ENCODE results near the gene TCERG1L. TPM values are rescaled to one million over a fixed set of nuclear protein-coding genes. Genes with fewer than 3 reads are reported as not detected.

TCERG1L gene
- total and polyA plus RNA-seq, 3 experiments from 2014 or later: 0.07 to 0.93 (median 0.68) TPM

- no peak overlapping the region for H3K4me3 Mint-ChIP-seq
- Histone ChIP-seq H3K4me1 (ENCODE audit: insufficient read depth, low read length) (no peaks in the 10 kb centered on the region), H3K4me3 (ENCODE audit: low read length) (no peak overlapping the region), H3K27ac (ENCODE audit: low read depth, low read length) (no peak overlapping the region), H3K9me3 (ENCODE audit: low read length) (no peaks in the 10 kb centered on the region), H3K27me3 (ENCODE audit: insufficient read depth, low read length, poor library complexity, severe bottlenecking) (no peaks in the 10 kb centered on the region), H3K36me3 (ENCODE audit: insufficient read depth, low read length) (no peaks in the 10 kb centered on the region)
- CTCF ChIA-PET: no interaction called here
- H3K36me3 Mint-ChIP-seq: no peaks in the 10 kb centered on the region
- peaks cover 0 to 2% (median 0%) of the 10 kb centered on the region in 5 donors for H3K9me3 Mint-ChIP-seq
- DNase-seq: no peak
- no peak overlapping the region for H3K27ac Mint-ChIP-seq
- H3K4me1 Mint-ChIP-seq: no peaks in the 10 kb centered on the region
- POLR2A ChIA-PET: no interaction called here
- H3K27me3 Mint-ChIP-seq: no peaks in the 10 kb centered on the region
Measured at GRCh38 chr10:131174211-131174565, 137.3 kb downstream of the TCERG1L start.

- Mint-ChIP-seq H3K4me1 (no peaks in the 10 kb centered on the region), H3K4me3 (no peak overlapping the region), H3K27ac (no peak overlapping the region), H3K27me3 (no peaks in the 10 kb centered on the region), H3K9me3 (peaks cover 0 to 2% (median 0%) of the 10 kb centered on the region in 5 donors), H3K36me3 (no peaks in the 10 kb centered on the region)
- no peaks in the 10 kb centered on the region for H3K4me1 ChIP-seq (ENCODE audit: insufficient read depth, low read length)
- H3K9me3 ChIP-seq (ENCODE audit: low read length): no peaks in the 10 kb centered on the region
- POLR2A ChIA-PET: no interaction called here
- H3K27me3 ChIP-seq (ENCODE audit: insufficient read depth, low read length, poor library complexity, severe bottlenecking): no peaks in the 10 kb centered on the region
- no peaks in the 10 kb centered on the region for H3K36me3 ChIP-seq (ENCODE audit: insufficient read depth, low read length)
- H3K4me3 ChIP-seq (ENCODE audit: low read length): no peak overlapping the region
- CTCF ChIA-PET: no interaction called here
- no peak overlapping the region for H3K27ac ChIP-seq (ENCODE audit: low read depth, low read length)
- DNase-seq: no peak
Measured at GRCh38 chr10:131173484-131174210, 137.9 kb downstream of the TCERG1L start.

GRCh38 chr10:131172433-131172832, 139.1 kb downstream of the TCERG1L start:
- Histone ChIP-seq H3K9me3 (ENCODE audit: low read length) (no peaks in the 10 kb centered on the region), H3K36me3 (ENCODE audit: insufficient read depth, low read length) (no peaks in the 10 kb centered on the region), H3K4me1 (ENCODE audit: insufficient read depth, low read length) (no peaks in the 10 kb centered on the region), H3K27ac (ENCODE audit: low read depth, low read length) (no peak overlapping the region), H3K27me3 (ENCODE audit: insufficient read depth, low read length, poor library complexity, severe bottlenecking) (no peaks in the 10 kb centered on the region), H3K4me3 (ENCODE audit: low read length) (no peak overlapping the region)
- Mint-ChIP-seq H3K27me3 (no peaks in the 10 kb centered on the region), H3K4me1 (no peaks in the 10 kb centered on the region), H3K27ac (no peak overlapping the region), H3K9me3 (peaks cover 0 to 2% (median 0%) of the 10 kb centered on the region in 5 donors), H3K4me3 (no peak overlapping the region), H3K36me3 (no peaks in the 10 kb centered on the region)
- DNase-seq: no peak
- ChIA-PET POLR2A (no interaction called here), CTCF (no interaction called here)

GRCh38 chr10:131169146-131169545, 142.4 kb downstream of the TCERG1L start:
- CTCF ChIA-PET: no interaction called here
- POLR2A ChIA-PET: no interaction called here
- H3K27ac Mint-ChIP-seq: no peak overlapping the region
- no peak overlapping the region for H3K4me3 Mint-ChIP-seq
- Histone ChIP-seq H3K27me3 (ENCODE audit: insufficient read depth, low read length, poor library complexity, severe bottlenecking) (no peaks in the 10 kb centered on the region), H3K4me3 (ENCODE audit: low read length) (no peak overlapping the region), H3K4me1 (ENCODE audit: insufficient read depth, low read length) (no peaks in the 10 kb centered on the region), H3K9me3 (ENCODE audit: low read length) (no peaks in the 10 kb centered on the region), H3K36me3 (ENCODE audit: insufficient read depth, low read length) (no peaks in the 10 kb centered on the region), H3K27ac (ENCODE audit: low read depth, low read length) (no peak overlapping the region)
- H3K9me3 Mint-ChIP-seq: peaks cover 0 to 2% (median 0%) of the 10 kb centered on the region in 5 donors
- no peaks in the 10 kb centered on the region for H3K36me3 Mint-ChIP-seq
- DNase-seq: no peak
- no peaks in the 10 kb centered on the region for H3K4me1 Mint-ChIP-seq
- H3K27me3 Mint-ChIP-seq: no peaks in the 10 kb centered on the region

- no peaks in the 10 kb centered on the region for H3K36me3 Mint-ChIP-seq
- no peaks in the 10 kb centered on the region for H3K27me3 ChIP-seq (ENCODE audit: insufficient read depth, low read length, poor library complexity, severe bottlenecking)
- H3K27ac ChIP-seq (ENCODE audit: low read depth, low read length): no peak overlapping the region
- H3K9me3 ChIP-seq (ENCODE audit: low read length): no peaks in the 10 kb centered on the region
- H3K36me3 ChIP-seq (ENCODE audit: insufficient read depth, low read length): no peaks in the 10 kb centered on the region
- H3K9me3 Mint-ChIP-seq: peaks cover 0 to 2% (median 0%) of the 10 kb centered on the region in 5 donors
- ChIA-PET POLR2A (no interaction called here), CTCF (no interaction called here)
- H3K4me3 Mint-ChIP-seq: no peak overlapping the region
- no peaks in the 10 kb centered on the region for H3K4me1 ChIP-seq (ENCODE audit: insufficient read depth, low read length)
- no peak for DNase-seq
- no peaks in the 10 kb centered on the region for H3K4me1 Mint-ChIP-seq
- no peaks in the 10 kb centered on the region for H3K27me3 Mint-ChIP-seq
- no peak overlapping the region for H3K27ac Mint-ChIP-seq
- no peak overlapping the region for H3K4me3 ChIP-seq (ENCODE audit: low read length)
Measured at GRCh38 chr10:131168238-131168875, 143.2 kb downstream of the TCERG1L start.

GRCh38 chr10:131167036-131167860, 144.3 kb downstream of the TCERG1L start:
- POLR2A ChIA-PET: no interaction called here
- H3K4me1 Mint-ChIP-seq: no peaks in the 10 kb centered on the region

GRCh38 chr10:131166486-131166885, 145.0 kb downstream of the TCERG1L start:
- Mint-ChIP-seq H3K9me3 (peaks cover 0 to 2% (median 0%) of the 10 kb centered on the region in 5 donors), H3K4me3 (no peak overlapping the region), H3K27me3 (no peaks in the 10 kb centered on the region), H3K27ac (no peak overlapping the region), H3K36me3 (no peaks in the 10 kb centered on the region), H3K4me1 (no peaks in the 10 kb centered on the region)
- Histone ChIP-seq H3K9me3 (ENCODE audit: low read length) (no peaks in the 10 kb centered on the region), H3K4me3 (ENCODE audit: low read length) (no peak overlapping the region), H3K27ac (ENCODE audit: low read depth, low read length) (no peak overlapping the region), H3K27me3 (ENCODE audit: insufficient read depth, low read length, poor library complexity, severe bottlenecking) (no peaks in the 10 kb centered on the region), H3K36me3 (ENCODE audit: insufficient read depth, low read length) (no peaks in the 10 kb centered on the region), H3K4me1 (ENCODE audit: insufficient read depth, low read length) (no peaks in the 10 kb centered on the region)
- CTCF ChIA-PET: no interaction called here
- POLR2A ChIA-PET: no interaction called here
- no peak for DNase-seq

More at GRCh38 chr10:131167036-131167860, 144.3 kb downstream of the TCERG1L start:
- no peaks in the 10 kb centered on the region for H3K27me3 ChIP-seq (ENCODE audit: insufficient read depth, low read length, poor library complexity, severe bottlenecking)
- CTCF ChIA-PET: no interaction called here
- H3K27ac ChIP-seq (ENCODE audit: low read depth, low read length): no peak overlapping the region
- H3K4me1 ChIP-seq (ENCODE audit: insufficient read depth, low read length): no peaks in the 10 kb centered on the region
- Mint-ChIP-seq H3K27ac (no peak overlapping the region), H3K27me3 (no peaks in the 10 kb centered on the region), H3K36me3 (no peaks in the 10 kb centered on the region), H3K9me3 (peaks cover 0 to 2% (median 0%) of the 10 kb centered on the region in 5 donors), H3K4me3 (no peak overlapping the region)
- DNase-seq: no peak
- no peak overlapping the region for H3K4me3 ChIP-seq (ENCODE audit: low read length)
- no peaks in the 10 kb centered on the region for H3K36me3 ChIP-seq (ENCODE audit: insufficient read depth, low read length)
- H3K9me3 ChIP-seq (ENCODE audit: low read length): no peaks in the 10 kb centered on the region

GRCh38 chr10:131165092-131165491, 146.4 kb downstream of the TCERG1L start:
- Histone ChIP-seq H3K36me3 (ENCODE audit: insufficient read depth, low read length) (no peaks in the 10 kb centered on the region), H3K4me1 (ENCODE audit: insufficient read depth, low read length) (no peaks in the 10 kb centered on the region), H3K9me3 (ENCODE audit: low read length) (no peaks in the 10 kb centered on the region), H3K27ac (ENCODE audit: low read depth, low read length) (no peak overlapping the region), H3K27me3 (ENCODE audit: insufficient read depth, low read length, poor library complexity, severe bottlenecking) (no peaks in the 10 kb centered on the region), H3K4me3 (ENCODE audit: low read length) (no peak overlapping the region)
- Mint-ChIP-seq H3K27ac (no peak overlapping the region), H3K27me3 (no peaks in the 10 kb centered on the region), H3K4me3 (no peak overlapping the region), H3K36me3 (no peaks in the 10 kb centered on the region), H3K9me3 (no peaks in the 10 kb centered on the region), H3K4me1 (no peaks in the 10 kb centered on the region)
- CTCF ChIA-PET: no interaction called here
- POLR2A ChIA-PET: no interaction called here
- DNase-seq: no peak
